SIG-M5 treated with dmso at 0.1 percent for 504 hours (cell line): ENCODE data around the gene C16orf78.

Source experiments
- DNase-seq: peaks from one replicate; lab custom pipeline; 2025; ENCODE audit not compliant: unreplicated experiment; lab: John Stamatoyannopoulos, UW

The C16orf78 gene, protein sequence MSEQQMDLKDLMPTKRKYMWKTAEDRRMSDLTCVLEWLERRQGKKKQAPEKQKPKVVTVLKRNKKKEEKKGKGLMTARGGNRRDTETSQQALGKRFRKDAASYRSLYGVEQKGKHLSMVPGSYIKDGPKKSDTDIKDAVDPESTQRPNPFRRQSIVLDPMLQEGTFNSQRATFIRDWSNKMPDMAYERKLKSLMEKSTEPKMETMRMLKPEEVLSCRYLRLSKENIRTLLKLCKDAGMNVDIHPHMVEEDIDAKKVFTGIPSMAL

DNA sequence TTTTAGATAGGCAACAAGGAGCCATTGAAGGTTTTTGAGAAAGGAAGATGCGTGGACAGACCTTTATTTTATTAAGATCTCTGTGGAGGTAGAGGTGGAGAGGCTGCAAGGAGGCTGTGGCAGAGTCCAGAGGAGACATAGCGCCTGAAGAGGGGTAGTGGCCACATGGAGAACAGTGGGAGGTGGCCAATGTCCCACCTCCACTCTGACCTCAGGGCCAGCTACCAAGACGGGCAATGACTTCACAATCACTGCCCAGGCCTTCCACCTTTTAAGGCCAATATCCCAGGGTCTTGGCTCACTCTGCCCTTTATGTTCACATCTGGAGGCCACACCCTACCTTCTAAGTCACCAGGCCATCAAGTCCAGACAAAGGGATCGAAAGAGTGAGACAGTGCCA is at the start of gene C16orf78:
TSS of gene C16orf78 (plus strand) at position 301 of the 400 bp plus-strand sequence. CDS start 136 bp downstream, outside the sequence.
- DNase-seq, result no peak

DNA sequence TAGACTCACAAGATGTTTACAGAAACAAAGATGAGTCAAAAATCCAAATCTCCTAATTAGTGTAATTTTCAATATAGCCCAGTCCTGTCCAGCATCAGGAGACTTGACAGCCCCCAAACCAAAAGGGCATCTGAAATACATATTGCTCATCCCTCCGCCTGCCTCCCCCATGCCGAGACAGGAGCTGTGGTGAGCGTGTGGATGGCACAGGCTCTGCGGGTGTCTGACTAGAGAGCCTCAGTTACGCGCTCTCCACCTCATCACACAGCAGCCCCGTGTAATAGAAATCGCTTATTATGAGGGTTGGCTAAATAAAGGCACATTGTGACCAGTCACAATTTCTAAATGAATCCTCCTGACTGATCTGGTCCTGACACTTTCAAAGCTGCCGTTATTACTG is 48.9 kb upstream of the C16orf78 start:
- no peak for DNase-seq

DNA sequence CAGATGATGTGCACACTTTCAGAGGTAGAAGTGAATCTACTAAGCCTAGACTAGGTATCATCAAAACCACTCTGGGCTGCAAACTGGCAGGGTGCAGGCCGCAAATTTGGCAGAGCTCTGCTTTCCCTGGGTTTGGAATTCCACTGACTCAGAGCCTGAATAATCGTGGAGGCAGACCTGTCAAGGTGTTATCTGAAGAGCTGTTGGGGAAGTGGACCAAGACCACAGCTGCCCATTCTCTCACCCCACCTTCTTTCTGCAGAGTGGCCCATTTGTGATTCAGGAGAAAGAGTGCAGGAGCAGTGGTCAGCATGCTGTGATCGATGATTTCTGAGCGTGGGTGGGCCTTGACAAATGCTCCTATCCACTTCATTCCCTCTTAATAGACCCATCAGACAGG is 46.1 kb upstream of the C16orf78 start:
- DNase-seq, result no peak

DNA sequence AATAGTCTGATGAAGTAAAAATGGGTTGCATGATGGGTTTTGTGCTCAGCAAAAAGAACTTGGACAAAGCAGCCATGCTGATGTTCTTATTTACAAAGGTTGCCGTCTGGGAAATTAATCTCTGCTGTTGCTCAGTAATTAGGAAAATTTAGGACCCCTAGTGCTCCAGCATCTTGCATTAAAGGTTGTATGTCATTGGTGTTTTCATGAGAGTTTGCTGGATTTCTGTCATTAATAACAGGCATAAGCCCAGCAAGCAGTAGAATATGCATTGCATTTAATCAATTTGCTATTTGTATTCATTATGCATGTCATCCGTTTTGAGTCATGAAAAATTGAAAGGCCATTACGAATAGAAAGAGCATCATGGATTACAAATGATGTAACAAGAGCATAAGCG is 45.3 kb upstream of the C16orf78 start:
- no peak for DNase-seq

DNA sequence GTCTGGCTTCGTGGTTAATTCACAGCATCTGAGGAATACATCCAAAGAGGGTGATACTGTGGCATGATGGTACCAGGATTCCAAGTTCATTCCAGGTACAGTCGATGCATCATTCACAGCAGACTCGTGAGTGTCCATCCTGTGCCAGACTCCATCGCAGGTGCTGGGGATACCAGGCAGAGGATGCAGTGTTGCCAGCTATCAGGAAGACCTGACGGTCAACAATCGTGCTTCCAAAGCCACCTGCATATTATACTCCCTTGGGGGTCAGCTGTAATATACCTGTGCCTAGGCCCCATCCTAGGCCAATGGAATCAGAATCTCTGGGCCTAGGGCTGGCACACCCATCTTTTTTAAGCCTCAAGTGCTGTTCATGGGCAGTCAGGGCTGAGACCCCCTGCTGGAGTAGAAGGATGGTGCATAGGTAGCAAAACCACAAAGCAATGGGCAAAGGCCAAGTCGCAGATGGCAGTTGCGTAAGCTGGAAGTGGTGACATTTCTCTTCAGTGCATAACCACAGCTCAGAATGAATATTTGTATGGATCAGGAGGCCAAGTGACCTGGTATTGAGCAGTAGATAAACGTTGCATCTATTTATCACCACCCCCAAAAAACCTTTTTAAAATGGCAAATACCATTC is 42.9 kb upstream of the C16orf78 start:
- DNase-seq, result no peak

DNA sequence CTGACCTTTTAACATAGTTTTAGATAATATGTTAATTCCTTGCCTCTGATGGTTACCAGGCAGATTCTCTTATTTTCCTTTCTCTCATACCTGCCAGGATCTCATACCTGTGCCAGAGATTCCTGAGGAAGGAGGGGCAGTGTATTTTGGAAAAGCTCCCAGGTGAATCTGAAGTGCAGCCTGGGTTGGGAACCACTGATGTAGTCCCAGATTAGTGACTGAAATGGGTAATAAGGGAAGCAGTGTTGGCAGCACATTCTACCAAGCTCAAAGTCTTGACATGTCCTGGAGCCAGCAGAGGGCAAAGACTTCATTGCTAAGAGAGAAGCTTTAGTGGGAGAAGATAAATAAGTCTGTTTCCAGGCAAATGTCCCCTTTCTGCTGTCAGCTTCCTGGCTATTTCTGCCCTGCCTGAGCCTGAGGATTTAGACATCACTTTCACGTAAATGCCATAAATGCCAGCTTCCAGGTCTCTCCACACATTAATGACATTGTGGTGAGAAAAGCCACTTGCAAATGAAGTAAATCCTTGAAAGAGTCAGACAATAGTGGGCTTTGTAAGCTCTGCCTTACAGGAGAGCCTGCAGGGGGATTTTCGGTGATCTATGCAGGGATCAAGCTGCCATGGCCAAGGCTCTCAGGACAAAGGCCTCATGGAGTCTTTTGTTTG is 40.9 kb upstream of the C16orf78 start:
- DNase-seq, result no peak

DNA sequence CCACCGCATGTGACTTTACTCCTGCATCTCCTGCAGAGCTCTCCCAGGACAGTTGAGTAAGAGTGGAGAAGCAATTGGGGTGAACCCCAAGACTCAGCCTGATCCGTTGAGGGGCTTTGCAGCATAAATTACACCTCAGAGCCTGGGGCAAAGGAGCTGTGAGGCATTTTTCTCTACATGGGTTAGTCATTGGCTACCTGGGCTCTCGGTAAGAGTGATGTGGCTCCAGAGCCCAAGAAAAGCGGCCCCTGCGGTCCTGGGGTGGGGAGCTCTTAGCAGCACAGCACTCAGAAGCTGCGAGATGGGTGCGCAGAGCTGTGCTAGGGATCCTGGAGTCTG is 40.4 kb upstream of the C16orf78 start:
- DNase-seq, result no peak

DNA sequence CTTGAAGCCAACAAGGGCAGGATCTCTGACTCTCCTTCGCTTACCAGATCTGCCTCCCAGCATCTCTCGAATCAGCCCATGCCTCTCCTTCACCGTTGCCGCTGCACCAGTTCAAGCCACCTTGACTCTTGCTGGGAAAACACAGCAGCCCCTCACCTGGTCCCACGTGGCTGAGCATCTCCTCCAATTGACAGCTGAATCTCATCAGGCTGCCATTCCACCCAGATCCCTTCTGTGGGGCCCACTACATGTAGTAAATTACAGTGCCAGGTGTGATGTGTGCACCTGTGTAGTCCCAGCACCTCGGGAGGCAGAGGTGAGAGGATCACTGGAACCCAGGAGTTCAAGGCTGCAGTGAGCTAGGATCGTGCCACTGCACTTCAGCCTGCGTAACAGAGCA is 37.8 kb upstream of the C16orf78 start:
- DNase-seq, result no peak

DNA sequence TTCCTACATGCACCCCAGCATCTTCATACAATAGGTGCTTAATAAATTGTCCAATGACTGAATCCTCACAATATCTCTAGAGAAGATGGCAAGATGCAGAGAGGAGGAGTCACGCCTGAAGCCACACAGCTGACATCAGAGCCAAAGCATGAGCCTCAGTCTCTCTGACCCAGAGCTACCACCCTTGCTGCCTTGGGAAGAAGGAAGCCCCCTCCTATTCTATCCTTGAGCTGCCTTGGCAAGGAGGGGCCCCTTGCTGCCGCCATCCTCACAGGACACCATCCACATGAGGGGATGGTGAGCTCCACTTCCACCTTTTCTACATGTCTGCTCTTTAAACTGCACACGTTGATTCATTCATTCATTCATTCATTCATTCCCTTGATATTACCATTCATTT is 37.0 kb upstream of the C16orf78 start:
- no peak for DNase-seq

DNA sequence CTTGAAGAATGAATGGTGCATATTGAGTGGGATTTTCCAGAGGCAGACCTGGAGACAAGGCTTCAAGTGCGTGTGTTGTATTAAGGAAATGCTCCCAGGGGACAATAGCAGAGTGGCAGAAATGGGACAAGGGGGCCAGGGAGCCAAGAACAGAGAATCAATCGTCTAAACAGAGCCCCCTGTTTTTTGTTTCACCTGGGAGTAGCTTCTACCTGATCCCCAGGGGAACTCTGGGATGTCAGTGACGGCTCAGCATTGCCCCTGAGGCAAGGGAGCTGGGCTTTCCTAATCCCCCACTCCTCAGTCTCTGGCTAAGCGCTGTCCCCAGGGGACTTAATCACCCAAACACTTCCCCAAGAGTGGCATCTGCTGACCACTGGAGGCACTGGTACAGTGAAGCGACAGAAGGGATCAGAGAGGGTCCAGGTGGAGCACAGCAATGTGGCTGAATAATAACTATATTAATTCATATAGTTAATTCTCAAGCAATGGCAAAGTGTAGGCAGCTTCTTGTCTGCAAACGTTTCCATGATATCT is 35.7 kb upstream of the C16orf78 start:
- DNase-seq, result no peak

DNA sequence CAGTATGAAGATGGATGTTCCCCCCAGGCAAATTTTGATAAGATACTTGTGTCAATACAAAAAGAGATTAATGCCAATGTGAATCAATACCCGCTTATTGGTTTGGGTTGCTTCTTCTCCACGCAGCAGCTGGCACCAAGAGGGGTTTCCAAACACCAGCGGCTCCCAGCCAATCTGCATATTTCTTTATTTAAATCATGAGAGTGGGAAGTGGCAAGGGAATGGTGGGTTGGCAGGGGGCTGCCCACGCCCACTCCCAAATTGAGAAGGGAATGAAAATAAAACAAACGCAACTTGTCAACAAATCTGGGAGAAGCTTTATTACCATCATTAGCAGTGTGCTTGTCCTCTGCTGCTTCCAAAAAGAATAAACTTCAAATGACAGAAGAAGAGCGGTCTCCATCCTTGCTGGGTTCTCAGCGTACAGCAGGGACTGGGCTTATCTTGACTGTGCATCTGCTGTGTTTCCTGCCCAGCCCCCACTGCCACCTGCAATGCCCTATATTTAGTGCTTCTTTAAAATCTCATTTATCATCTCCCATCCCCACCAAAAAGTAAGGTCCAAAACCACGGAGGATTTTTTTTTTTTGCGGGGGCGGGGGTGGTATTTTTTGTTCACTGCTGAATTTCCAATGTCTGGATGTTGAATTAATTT is 34.9 kb upstream of the C16orf78 start:
- DNase-seq, result no peak

DNA sequence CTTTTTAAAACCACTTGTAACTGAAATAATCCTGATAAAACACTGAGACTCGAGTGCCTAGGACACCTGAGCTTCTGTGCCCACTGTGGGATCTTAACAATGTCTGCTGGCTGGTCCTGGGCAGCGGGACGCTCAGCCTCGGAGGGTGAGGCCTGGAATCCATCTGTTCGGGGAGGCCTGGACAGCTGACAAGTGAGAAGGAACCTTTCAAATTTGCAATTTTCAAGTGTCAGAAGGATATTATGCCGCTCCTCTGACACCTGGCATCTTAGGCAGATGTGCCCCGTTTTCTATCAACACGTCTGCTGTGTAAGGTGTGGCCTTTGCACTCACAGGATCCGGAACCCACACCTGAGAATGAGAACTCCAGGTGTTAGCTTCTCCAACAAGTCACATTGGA is 33.1 kb upstream of the C16orf78 start:
- no peak for DNase-seq

DNA sequence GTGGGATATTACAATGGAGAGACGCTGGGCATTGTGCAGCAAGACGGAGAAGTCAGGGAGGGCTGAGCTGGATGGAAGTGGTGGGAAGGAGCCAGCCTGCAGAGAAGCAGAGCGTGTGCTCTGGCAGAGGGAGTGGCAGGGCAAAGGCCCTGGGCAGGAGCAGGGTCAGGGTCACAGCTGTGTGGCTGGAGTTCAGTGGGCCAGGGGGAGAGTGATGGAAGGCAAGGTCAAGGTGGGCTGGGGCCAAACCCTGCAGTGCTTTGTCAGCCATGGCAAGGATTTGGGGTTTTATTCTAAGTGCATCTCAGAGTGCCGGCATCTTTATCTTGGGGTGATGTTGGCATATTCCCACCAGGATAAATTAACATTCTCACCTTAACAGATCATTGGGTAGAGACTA is 31.9 kb upstream of the C16orf78 start:
- no peak for DNase-seq

DNA sequence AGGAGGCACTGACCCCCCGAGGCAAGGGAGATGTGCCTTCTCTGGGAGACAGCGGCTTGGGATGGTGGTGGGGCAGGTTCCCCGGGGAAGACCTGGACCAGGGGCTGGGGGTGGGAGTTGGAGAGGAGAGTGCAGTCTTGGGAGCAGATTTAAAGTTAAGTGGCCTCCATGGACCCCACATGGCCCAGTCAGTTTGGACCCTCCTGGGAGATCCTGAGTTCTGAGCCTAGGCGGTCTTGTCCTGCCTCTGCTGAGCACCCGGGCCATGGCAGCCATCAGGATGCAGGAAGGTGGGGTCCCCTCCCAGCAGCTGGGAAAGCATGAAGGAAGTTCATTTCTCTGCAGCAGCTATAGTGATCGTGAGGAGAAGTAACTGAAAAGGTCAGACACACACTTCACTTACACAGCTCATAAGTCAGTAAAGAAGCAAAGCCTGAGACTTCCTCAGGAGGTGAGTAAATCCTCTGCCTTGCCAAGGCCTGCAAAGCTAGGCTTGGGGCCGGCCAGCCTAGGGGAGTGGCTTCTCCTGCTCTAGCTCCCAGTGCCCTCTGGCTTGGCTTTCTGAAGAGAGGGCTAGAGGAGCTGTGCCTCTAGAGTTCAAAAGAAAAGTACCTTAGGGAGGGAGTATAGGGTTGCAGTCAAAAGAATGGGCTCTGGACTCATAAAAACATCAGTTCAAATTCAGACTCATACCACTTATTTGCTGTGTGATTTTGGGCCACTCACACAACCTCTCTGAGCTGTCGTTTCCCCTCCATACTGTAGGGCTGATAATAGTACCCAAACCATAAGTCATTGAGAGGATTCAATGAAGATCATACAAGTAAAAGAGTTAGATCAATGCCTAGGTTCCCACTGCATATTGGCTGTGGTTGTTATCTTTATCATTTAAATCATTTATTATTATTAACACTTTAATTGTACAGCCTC is 31.0 kb upstream of the C16orf78 start:
- no peak for DNase-seq

DNA sequence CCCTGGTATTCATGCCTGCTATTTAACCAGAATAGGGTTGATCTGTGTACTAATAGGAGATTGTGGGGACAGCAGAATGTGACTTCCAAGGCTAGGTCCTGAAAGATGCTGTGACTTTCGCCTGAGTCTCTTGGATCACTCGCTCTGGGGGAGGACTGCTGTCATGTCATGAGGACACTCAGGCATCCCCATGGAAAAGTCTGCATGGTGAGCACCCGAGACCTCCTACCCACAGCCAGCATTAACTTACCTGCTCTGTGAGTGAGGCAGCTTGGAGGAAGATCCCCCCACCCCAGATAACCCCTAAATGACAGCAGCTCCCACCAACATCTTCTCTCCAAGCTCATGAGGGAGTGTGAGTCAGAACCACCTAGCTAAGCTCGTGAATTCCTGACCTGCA is 30.3 kb upstream of the C16orf78 start:
- DNase-seq, result no peak

DNA sequence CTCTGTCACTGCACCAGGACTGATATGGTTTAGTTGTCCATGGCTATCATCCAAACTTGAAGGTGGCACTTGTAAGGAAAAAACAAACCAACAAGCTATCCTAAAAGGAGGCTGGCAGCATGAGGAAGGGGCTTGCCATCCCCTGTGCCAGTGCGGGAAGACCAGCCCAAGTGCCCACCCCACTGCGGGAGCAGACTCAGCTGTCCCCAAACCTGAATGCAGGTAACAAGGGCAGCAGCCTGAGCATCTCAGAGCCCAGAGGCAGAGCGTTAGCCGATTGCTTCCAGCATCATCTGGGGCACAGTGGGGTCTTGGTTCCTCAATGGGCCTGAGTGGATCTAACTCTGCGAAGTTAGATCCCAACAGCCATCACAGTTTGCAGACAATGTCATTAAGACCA is 29.2 kb upstream of the C16orf78 start:
- DNase-seq, result no peak

DNA sequence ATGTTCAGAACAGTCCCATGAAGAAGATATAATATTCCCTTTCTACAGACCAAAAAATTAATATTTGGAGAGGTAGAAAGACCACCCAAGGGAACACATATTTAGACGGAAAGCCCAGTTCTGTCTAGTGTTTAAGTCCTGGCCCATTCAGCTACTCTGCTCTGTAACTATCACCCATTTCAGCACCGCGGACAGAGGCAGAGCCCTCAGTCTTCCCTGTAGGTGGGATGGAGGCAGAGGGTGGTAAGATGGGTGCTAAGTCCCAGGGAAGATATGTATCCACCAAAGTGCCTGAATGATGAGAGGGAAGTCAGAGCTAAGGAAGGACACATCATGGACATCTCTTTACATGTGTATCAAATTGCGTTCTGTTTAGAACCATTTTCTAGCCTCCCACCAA is 27.8 kb upstream of the C16orf78 start:
- no peak for DNase-seq

DNA sequence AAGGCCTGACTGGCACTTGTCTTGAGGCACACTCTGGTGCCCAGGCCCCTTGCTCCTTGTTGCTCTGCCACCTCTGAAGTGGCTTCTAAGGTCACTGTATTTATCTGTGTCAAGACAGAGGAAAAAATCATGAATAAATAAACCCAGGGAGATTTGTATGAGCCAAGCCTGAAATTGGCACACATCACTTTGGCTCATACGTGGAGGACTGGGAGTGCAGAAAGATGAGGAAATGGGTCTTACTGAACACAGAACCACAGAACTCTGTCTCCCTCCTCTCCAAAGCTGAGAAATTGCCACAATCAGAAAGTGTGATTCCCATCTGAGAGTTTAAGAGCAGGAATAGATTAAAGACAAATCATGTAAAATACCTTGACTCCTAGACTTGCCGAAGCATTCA is 27.1 kb upstream of the C16orf78 start:
- DNase-seq, result no peak

DNA sequence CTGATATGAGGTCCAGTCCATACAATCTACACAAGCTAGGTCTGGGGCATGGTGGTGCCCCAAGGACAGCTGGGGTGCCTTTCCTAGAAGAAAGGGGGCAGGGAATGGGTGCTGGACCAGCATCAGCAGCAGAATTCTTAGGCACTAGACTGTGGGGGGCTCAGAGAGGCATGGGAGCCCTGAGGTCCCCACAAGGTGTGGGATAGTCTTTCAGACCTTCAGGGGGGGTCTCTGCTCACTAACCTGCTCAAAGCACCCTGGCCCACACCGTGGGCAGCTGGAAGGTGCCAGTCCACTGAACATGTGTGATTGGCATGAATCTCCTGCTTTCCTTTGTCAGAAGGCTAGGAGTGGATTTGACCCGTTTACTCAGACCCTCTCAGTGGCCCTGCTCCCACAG is 26.1 kb upstream of the C16orf78 start:
- DNase-seq, result no peak

DNA sequence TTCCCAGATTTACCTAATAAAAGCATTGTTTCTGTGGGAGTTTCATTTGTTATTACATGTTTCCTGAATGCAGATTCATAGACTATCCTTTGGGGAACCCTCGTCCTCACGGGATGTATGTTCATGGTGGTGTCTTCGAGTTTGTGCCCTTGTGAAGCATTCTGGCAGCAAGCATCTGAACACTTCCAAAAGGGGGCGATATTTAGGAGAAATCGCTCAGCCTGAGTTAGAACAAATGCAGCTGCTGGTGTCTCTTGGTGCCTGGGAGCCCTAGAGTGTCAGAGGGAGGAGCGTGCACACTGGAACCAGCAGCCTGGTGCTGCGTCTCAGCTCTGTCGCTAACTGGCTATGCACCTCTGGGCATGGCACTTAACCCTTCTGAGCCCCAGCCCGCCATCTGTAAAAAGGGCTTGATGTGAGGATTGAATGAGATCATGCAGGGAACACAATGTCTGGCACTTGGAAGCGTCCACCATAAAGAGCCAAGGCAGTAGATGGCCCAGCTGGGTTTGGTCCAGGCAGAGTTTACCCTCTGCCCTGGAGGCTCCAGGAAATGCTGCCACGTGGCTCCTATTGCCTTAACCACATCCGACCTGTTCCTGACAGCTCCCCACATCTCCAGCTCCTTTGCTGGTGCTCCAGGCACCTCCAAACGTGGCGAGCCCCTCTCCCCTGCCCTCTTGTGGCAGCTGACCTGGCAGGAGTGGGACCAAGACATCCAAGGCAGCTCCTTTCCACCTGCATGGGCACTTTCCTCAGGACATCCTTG is 25.0 kb upstream of the C16orf78 start:
- no peak for DNase-seq
